ENCODE results near the gene THRB.
"Not testable (repeated sequence)": the region's sequence is repeated elsewhere in the genome, so short reads cannot be mapped to it uniquely, and the experiment has no call there.

The THRB gene

GRCh38 chr3:24400450-24400849 is 94.2 kb downstream of the THRB start:
- Histone ChIP-seq H3K27me3 (no peaks in the 10 kb centered on the region), H3K36me3 (no peaks in the 10 kb centered on the region), H3K4me1 (no peaks in the 10 kb centered on the region), H4K20me1 (no peaks in the 10 kb centered on the region), H3K9me3 (no peaks in the 10 kb centered on the region), H3K4me2 (no peak overlapping the region), H3K9ac (no peak overlapping the region), H3K27ac (no peak overlapping the region), H3K4me3 (no peak overlapping the region)
- no peak for TF ChIP-seq Cebpa-rat (IDR thresholded peaks at IDR 0.05)

GRCh38 chr3:24400015-24400414 is 94.6 kb downstream of the THRB start:
- no peak for TF ChIP-seq Cebpa-rat (IDR thresholded peaks at IDR 0.05)
- Histone ChIP-seq H3K27me3 (no peaks in the 10 kb centered on the region), H4K20me1 (no peaks in the 10 kb centered on the region), H3K4me1 (no peaks in the 10 kb centered on the region), H3K27ac (no peak overlapping the region), H3K4me3 (no peak overlapping the region), H3K4me2 (no peak overlapping the region), H3K36me3 (no peaks in the 10 kb centered on the region), H3K9me3 (no peaks in the 10 kb centered on the region), H3K9ac (no peak overlapping the region)

- Histone ChIP-seq H3K27ac (no peak overlapping the region), H3K4me3 (no peak overlapping the region), H3K36me3 (no peaks in the 10 kb centered on the region), H3K27me3 (no peaks in the 10 kb centered on the region), H3K4me2 (no peak overlapping the region), H3K9ac (no peak overlapping the region), H4K20me1 (no peaks in the 10 kb centered on the region), H3K4me1 (no peaks in the 10 kb centered on the region), H3K9me3 (no peaks in the 10 kb centered on the region)
- TF ChIP-seq Cebpa-rat (IDR thresholded peaks at IDR 0.05) = no peak
Measured at GRCh38 chr3:24399614-24400013, 95.0 kb downstream of the THRB start.

GRCh38 chr3:24398712-24399111 is 95.9 kb downstream of the THRB start:
- H4K20me1 ChIP-seq = not testable (repeated sequence)

GRCh38 chr3:24396338-24396737 is 98.3 kb downstream of the THRB start:
- H3K36me3 ChIP-seq = no peaks in the 10 kb centered on the region
- H3K9ac ChIP-seq = no peak overlapping the region
- no peaks in the 10 kb centered on the region for H4K20me1 ChIP-seq
- no peak overlapping the region for H3K27ac ChIP-seq
- no peaks in the 10 kb centered on the region for H3K27me3 ChIP-seq
- TF ChIP-seq Cebpa-rat (IDR thresholded peaks at IDR 0.05) = no peak
- H3K4me3 ChIP-seq = no peak overlapping the region
- H3K9me3 ChIP-seq = no peaks in the 10 kb centered on the region
- H3K4me2 ChIP-seq = no peak overlapping the region
- no peaks in the 10 kb centered on the region for H3K4me1 ChIP-seq

More at GRCh38 chr3:24398712-24399111, 95.9 kb downstream of the THRB start:
- not testable (repeated sequence) for H3K4me2 ChIP-seq, H3K4me3 ChIP-seq, H3K27ac ChIP-seq, H3K9me3 ChIP-seq, H3K36me3 ChIP-seq, H3K9ac ChIP-seq, H3K27me3 ChIP-seq, H3K4me1 ChIP-seq

GRCh38 chr3:24394754-24395153 is 99.9 kb downstream of the THRB start:
- Histone ChIP-seq H3K9me3 (no peaks in the 10 kb centered on the region), H3K36me3 (no peaks in the 10 kb centered on the region), H3K4me2 (no peak overlapping the region), H3K4me1 (no peaks in the 10 kb centered on the region), H3K4me3 (no peak overlapping the region), H3K9ac (no peak overlapping the region), H3K27me3 (no peaks in the 10 kb centered on the region), H3K27ac (no peak overlapping the region), H4K20me1 (no peaks in the 10 kb centered on the region)
- TF ChIP-seq Cebpa-rat (IDR thresholded peaks at IDR 0.05) = no peak

- Histone ChIP-seq H3K9me3 (no peaks in the 10 kb centered on the region), H3K4me1 (no peaks in the 10 kb centered on the region), H3K27ac (no peak overlapping the region), H3K4me3 (no peak overlapping the region), H3K27me3 (no peaks in the 10 kb centered on the region), H3K9ac (no peak overlapping the region), H3K4me2 (no peak overlapping the region), H3K36me3 (no peaks in the 10 kb centered on the region), H4K20me1 (no peaks in the 10 kb centered on the region)
- no peak for TF ChIP-seq Cebpa-rat (IDR thresholded peaks at IDR 0.05)
Measured at GRCh38 chr3:24393316-24393715, 101.3 kb downstream of the THRB start.

GRCh38 chr3:24390169-24391130 is 104.2 kb downstream of the THRB start:
- no peak overlapping the region for H3K9ac ChIP-seq
- no peaks in the 10 kb centered on the region for H3K27me3 ChIP-seq
- TF ChIP-seq Cebpa-rat (IDR thresholded peaks at IDR 0.05) = no peak
- no peak overlapping the region for H3K4me2 ChIP-seq
- H3K36me3 ChIP-seq = no peaks in the 10 kb centered on the region
- no peaks in the 10 kb centered on the region for H3K4me1 ChIP-seq
- no peak overlapping the region for H3K27ac ChIP-seq
- no peaks in the 10 kb centered on the region for H4K20me1 ChIP-seq
- H3K4me3 ChIP-seq = no peak overlapping the region
- H3K9me3 ChIP-seq = no peaks in the 10 kb centered on the region

GRCh38 chr3:24389108-24390090 is 105.3 kb downstream of the THRB start:
- Histone ChIP-seq H3K4me2 (no peak overlapping the region), H3K9me3 (no peaks in the 10 kb centered on the region), H3K9ac (no peak overlapping the region), H3K4me1 (no peaks in the 10 kb centered on the region), H3K4me3 (no peak overlapping the region), H3K36me3 (no peaks in the 10 kb centered on the region), H4K20me1 (no peaks in the 10 kb centered on the region), H3K27ac (no peak overlapping the region), H3K27me3 (no peaks in the 10 kb centered on the region)
- no peak for TF ChIP-seq Cebpa-rat (IDR thresholded peaks at IDR 0.05)

GRCh38 chr3:24388611-24389010 is 106.0 kb downstream of the THRB start:
- Histone ChIP-seq H3K9ac (no peak overlapping the region), H3K27me3 (no peaks in the 10 kb centered on the region), H3K4me1 (no peaks in the 10 kb centered on the region)

More at GRCh38 chr3:24388611-24389010, 106.0 kb downstream of the THRB start:
- H3K36me3 ChIP-seq = no peaks in the 10 kb centered on the region
- H3K27ac ChIP-seq = no peak overlapping the region
- no peaks in the 10 kb centered on the region for H4K20me1 ChIP-seq
- H3K4me2 ChIP-seq = no peak overlapping the region
- H3K4me3 ChIP-seq = no peak overlapping the region
- TF ChIP-seq Cebpa-rat (IDR thresholded peaks at IDR 0.05) = no peak
- no peaks in the 10 kb centered on the region for H3K9me3 ChIP-seq
